ENCODE data around the gene FAM124A. TPM values are rescaled to one million over a fixed set of nuclear protein-coding genes. Genes with fewer than 3 reads are reported as not detected.

Gene FAM124A
- 0.61 and 0.76 TPM in 2 replicates for total RNA-seq

- intact Hi-C loops (cut with micrococcal nuclease): loop anchor here (1.0 to 5.0 kb wide), 4 partner anchors 64 to 575 kb away; no protein-coding TSS in a partner anchor
Observed at GRCh38 chr13:51222037-51222685, at the start of gene FAM124A. TSS of gene FAM124A (plus strand) at chr13:51222398. CDS start at chr13:51222502, 104 bp downstream.

GRCh38 chr13:51175021-51175420, 47.2 kb upstream of the FAM124A start:
- intact Hi-C loops (cut with micrococcal nuclease): no loop called here

GRCh38 chr13:51175639-51176038, 46.6 kb upstream of the FAM124A start:
- intact Hi-C loops (cut with micrococcal nuclease): no loop called here

- intact Hi-C loops (cut with micrococcal nuclease): no loop called here
Observed at GRCh38 chr13:51177188-51177587, 45.0 kb upstream of the FAM124A start.

GRCh38 chr13:51178456-51179074, 43.6 kb upstream of the FAM124A start:
- intact Hi-C loops (cut with micrococcal nuclease): no loop called here

GRCh38 chr13:51179432-51179971, 42.7 kb upstream of the FAM124A start:
- intact Hi-C loops (cut with micrococcal nuclease): no loop called here

GRCh38 chr13:51180853-51181511, 41.2 kb upstream of the FAM124A start:
- intact Hi-C loops (cut with micrococcal nuclease): no loop called here

GRCh38 chr13:51181786-51182383, 40.3 kb upstream of the FAM124A start:
- intact Hi-C loops (cut with micrococcal nuclease): no loop called here

GRCh38 chr13:51191743-51192142, 30.5 kb upstream of the FAM124A start:
- intact Hi-C loops (cut with micrococcal nuclease): no loop called here

- intact Hi-C loops (cut with micrococcal nuclease): no loop called here
Observed at GRCh38 chr13:51192348-51192747, 29.9 kb upstream of the FAM124A start.

GRCh38 chr13:51193387-51193786, 28.8 kb upstream of the FAM124A start:
- intact Hi-C loops (cut with micrococcal nuclease): no loop called here

- intact Hi-C loops (cut with micrococcal nuclease): no loop called here
Observed at GRCh38 chr13:51194942-51195341, 27.3 kb upstream of the FAM124A start.

GRCh38 chr13:51201886-51202285, 20.3 kb upstream of the FAM124A start:
- intact Hi-C loops (cut with micrococcal nuclease): no loop called here

GRCh38 chr13:51202477-51203046, 19.6 kb upstream of the FAM124A start:
- intact Hi-C loops (cut with micrococcal nuclease): no loop called here

- intact Hi-C loops (cut with micrococcal nuclease): no loop called here
Observed at GRCh38 chr13:51206584-51206983, 15.6 kb upstream of the FAM124A start.

GRCh38 chr13:51207881-51208280, 14.3 kb upstream of the FAM124A start:
- intact Hi-C loops (cut with micrococcal nuclease): no loop called here

- intact Hi-C loops (cut with micrococcal nuclease): no loop called here
Observed at GRCh38 chr13:51208716-51209115, 13.5 kb upstream of the FAM124A start.

GRCh38 chr13:51211910-51212309, 10.3 kb upstream of the FAM124A start:
- intact Hi-C loops (cut with micrococcal nuclease): no loop called here

- intact Hi-C loops (cut with micrococcal nuclease): no loop called here
Observed at GRCh38 chr13:51212758-51213157, 9.4 kb upstream of the FAM124A start.

GRCh38 chr13:51213173-51213728, 8.9 kb upstream of the FAM124A start:
- intact Hi-C loops (cut with micrococcal nuclease): no loop called here

GRCh38 chr13:51218626-51219025, 3.6 kb upstream of the FAM124A start:
- intact Hi-C loops (cut with micrococcal nuclease): no loop called here
